ENCODE results near the gene DIAPH3.

Gene DIAPH3

GRCh38 chr13:59960683-59961082 is 203.0 kb downstream of the DIAPH3 start:
- DNase-seq (ENCODE audit: low read depth) = no peak

- DNase-seq (ENCODE audit: low read depth) = no peak
Measured at GRCh38 chr13:59957438-59957837, 206.3 kb downstream of the DIAPH3 start.

GRCh38 chr13:59954601-59955000 is 209.1 kb downstream of the DIAPH3 start:
- DNase-seq (ENCODE audit: low read depth) = no peak

- DNase-seq (ENCODE audit: low read depth) = no peak
Measured at GRCh38 chr13:59951011-59951410, 212.7 kb downstream of the DIAPH3 start.

GRCh38 chr13:59950266-59950665 is 213.5 kb downstream of the DIAPH3 start:
- no peak for DNase-seq (ENCODE audit: low read depth)

- DNase-seq (ENCODE audit: low read depth) = no peak
Measured at GRCh38 chr13:59948686-59949085, 215.0 kb downstream of the DIAPH3 start.

GRCh38 chr13:59946944-59947343 is 216.8 kb downstream of the DIAPH3 start:
- no peak for DNase-seq (ENCODE audit: low read depth)

- no peak for DNase-seq (ENCODE audit: low read depth)
Measured at GRCh38 chr13:59931621-59932020, 232.1 kb downstream of the DIAPH3 start.

- no peak for DNase-seq (ENCODE audit: low read depth)
Measured at GRCh38 chr13:59924256-59924655, 239.5 kb downstream of the DIAPH3 start.

GRCh38 chr13:59915252-59915651 is 248.5 kb downstream of the DIAPH3 start:
- no peak for DNase-seq (ENCODE audit: low read depth)

GRCh38 chr13:59914556-59914955 is 249.2 kb downstream of the DIAPH3 start:
- no peak for DNase-seq (ENCODE audit: low read depth)

- DNase-seq (ENCODE audit: low read depth) = no peak
Measured at GRCh38 chr13:59906413-59907049, 257.2 kb downstream of the DIAPH3 start.

GRCh38 chr13:59901191-59901590 is 262.5 kb downstream of the DIAPH3 start:
- DNase-seq (ENCODE audit: low read depth) = no peak

- DNase-seq (ENCODE audit: low read depth) = no peak
Measured at GRCh38 chr13:59898066-59898465, 265.7 kb downstream of the DIAPH3 start.

GRCh38 chr13:59893266-59893665 is 270.5 kb downstream of the DIAPH3 start:
- no peak for DNase-seq (ENCODE audit: low read depth)

- DNase-seq (ENCODE audit: low read depth) = no peak
Measured at GRCh38 chr13:59891053-59891452, 272.7 kb downstream of the DIAPH3 start.

- no peak for DNase-seq (ENCODE audit: low read depth)
Measured at GRCh38 chr13:59890054-59890453, 273.7 kb downstream of the DIAPH3 start.

- DNase-seq (ENCODE audit: low read depth) = no peak
Measured at GRCh38 chr13:59888408-59888807, 275.3 kb downstream of the DIAPH3 start.

- no peak for DNase-seq (ENCODE audit: low read depth)
Measured at GRCh38 chr13:59885076-59885475, 278.7 kb downstream of the DIAPH3 start.

- no peak for DNase-seq (ENCODE audit: low read depth)
Measured at GRCh38 chr13:59883885-59884284, 279.8 kb downstream of the DIAPH3 start.

- no peak for DNase-seq (ENCODE audit: low read depth)
Measured at GRCh38 chr13:59880468-59880867, 283.3 kb downstream of the DIAPH3 start.

GRCh38 chr13:59879281-59879680 is 284.4 kb downstream of the DIAPH3 start:
- DNase-seq (ENCODE audit: low read depth) = no peak

- no peak for DNase-seq (ENCODE audit: low read depth)
Measured at GRCh38 chr13:59877933-59878332, 285.8 kb downstream of the DIAPH3 start.

- no peak for DNase-seq (ENCODE audit: low read depth)
Measured at GRCh38 chr13:59874973-59875372, 288.8 kb downstream of the DIAPH3 start.

GRCh38 chr13:59873856-59874255 is 289.9 kb downstream of the DIAPH3 start:
- DNase-seq (ENCODE audit: low read depth) = no peak

All from stimulated activated CD8-positive, alpha-beta memory T cell treated with anti-CD3 and anti-CD28 coated beads, Interleukin-4, amount 100 ng/mL, for 24 hours (primary cell).